Measurements from ENCODE around the gene NPRL2.
A peak's percentile ranks its signal among the peaks of the same experiment; 100 is the strongest.

NPRL2 gene

DNA sequence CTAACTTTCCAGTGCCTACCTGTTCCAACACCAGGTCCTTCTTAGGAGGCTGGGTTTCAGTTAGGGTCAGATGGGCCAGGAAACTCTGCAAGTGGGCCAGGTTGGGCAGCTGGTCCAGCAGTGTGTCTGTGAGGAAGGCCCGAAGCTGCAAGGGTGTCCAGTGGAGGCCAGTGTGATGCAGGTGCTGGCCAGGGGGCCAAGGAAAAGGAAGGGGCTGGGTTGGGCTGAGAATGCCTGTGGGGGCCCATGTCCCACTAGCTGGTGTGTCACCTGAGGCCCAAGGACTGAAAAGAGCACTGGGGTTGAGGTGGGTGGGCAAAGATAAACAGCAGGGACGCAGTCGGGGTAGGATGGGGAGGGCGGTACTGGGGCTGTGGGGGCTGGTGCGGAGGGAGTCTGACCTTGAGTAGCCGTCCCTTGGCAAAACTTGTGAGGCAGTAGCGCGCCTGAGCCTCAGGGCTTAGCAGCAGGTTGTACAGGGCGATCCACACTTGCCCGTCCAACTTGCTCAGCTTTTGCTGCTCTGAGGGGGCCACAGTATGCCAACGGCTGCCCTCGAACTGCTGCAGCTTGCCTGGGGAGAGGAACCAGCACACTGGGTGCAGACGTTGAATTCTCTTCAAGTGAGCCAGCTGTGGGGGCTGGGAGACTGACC is 8.5 kb downstream of the NPRL2 start:
- H3K4me3 ChIP-seq (ENCODE audit: low read depth, low read length): no peak overlapping the region
- ChIA-PET POLR2A (no interaction called here), CTCF (interaction anchor here (1.1 to 16.7 kb wide), 3 partner anchors 9 to 203 kb away, joined by 3 to 473 read pairs (median 16); partner anchors contain the start of genes CYB561D2 and NPRL2)
- DNase-seq (ENCODE audit: low read depth, low spot score): no peak
- TF ChIP-seq, protein P1, sequence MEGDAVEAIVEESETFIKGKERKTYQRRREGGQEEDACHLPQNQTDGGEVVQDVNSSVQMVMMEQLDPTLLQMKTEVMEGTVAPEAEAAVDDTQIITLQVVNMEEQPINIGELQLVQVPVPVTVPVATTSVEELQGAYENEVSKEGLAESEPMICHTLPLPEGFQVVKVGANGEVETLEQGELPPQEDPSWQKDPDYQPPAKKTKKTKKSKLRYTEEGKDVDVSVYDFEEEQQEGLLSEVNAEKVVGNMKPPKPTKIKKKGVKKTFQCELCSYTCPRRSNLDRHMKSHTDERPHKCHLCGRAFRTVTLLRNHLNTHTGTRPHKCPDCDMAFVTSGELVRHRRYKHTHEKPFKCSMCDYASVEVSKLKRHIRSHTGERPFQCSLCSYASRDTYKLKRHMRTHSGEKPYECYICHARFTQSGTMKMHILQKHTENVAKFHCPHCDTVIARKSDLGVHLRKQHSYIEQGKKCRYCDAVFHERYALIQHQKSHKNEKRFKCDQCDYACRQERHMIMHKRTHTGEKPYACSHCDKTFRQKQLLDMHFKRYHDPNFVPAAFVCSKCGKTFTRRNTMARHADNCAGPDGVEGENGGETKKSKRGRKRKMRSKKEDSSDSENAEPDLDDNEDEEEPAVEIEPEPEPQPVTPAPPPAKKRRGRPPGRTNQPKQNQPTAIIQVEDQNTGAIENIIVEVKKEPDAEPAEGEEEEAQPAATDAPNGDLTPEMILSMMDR (IDR thresholded peaks at IDR 0.05; ENCODE audit: insufficient read depth, low read length, missing control alignments): no peak

DNA sequence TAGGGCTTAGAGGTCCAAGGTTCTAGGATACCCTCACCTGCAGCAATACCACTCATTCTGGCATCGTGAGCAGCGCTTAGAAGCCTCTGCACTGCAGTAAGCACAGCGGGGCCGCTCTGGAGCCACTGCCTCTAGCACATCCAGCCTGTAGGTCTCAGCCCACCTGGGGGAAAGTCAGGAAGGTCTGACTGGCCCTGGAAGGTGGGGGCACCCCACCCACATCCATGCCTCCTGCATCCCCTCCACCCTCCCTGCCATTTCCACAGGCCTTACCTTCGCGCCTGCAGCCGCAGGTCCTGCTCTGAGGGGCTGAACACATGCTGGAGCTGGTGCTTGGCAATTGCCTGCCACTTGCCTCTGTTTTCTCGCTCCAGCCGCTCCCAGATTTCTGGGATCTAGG is 9.0 kb downstream of the NPRL2 start:
- H3K4me3 ChIP-seq (ENCODE audit: low read depth, low read length): peak overlapping the region; percentile 63
- ChIA-PET CTCF (interaction anchor here (1.1 to 16.7 kb wide), 3 partner anchors 9 to 204 kb away, joined by 7 to 473 read pairs (median 16); partner anchors contain the start of genes CYB561D2 and NPRL2), POLR2A (interaction anchor here (1.2 kb wide), 1 partner anchor 100 kb away, joined by 3 read pairs; no protein-coding TSS in a partner anchor)
- no peak for DNase-seq (ENCODE audit: low read depth, low spot score)
- TF ChIP-seq, protein P1 (IDR thresholded peaks at IDR 0.05; ENCODE audit: insufficient read depth, low read length, missing control alignments): no peak

DNA sequence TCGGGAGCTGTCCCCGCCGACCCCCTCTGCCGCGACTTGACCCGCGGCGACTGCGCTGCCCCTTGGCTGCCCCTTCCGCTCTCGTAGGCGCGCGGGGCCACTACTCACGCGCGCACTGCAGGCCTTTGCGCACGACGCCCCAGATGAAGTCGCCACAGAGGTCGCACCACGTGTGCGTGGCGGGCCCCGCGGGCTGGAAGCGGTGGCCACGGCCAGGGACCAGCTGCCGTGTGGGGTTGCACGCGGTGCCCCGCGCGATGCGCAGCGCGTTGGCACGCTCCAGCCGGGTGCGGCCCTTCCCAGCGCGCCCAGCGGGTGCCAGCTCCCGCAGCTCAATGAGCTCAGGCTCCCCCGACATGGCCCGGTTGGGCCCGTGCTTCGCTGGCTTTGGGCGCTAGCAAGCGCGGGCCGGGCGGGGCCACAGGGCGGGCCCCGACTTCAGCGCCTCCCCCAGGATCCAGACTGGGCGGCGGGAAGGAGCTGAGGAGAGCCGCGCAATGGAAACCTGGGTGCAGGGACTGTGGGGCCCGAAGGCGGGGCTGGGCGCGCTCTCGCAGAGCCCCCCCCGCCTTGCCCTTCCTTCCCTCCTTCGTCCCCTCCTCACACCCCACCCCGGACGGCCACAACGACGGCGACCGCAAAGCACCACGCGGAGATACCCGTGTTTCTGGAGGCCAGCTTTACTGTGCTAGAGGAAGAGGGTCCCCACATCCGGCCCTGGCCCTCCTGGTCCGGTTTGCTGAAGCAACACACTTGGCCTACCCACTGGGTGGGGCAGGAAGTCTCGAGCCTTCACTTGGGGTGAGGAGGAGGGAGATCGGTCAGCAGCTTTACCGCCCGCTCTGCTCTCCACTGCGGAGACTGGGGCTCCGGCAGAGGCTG is 9.9 kb downstream of the NPRL2 start, which contains the start of gene RASSF1:
TSS of gene RASSF1 (minus strand) at position 389 of the 882 bp plus-strand sequence. CDS start at position 358, 31 bp downstream.
- DNase-seq (ENCODE audit: low read depth, low spot score): no peak
- CTCF ChIA-PET: interaction anchor here (0.8 to 4.9 kb wide), 7 partner anchors 8 to 209 kb away, joined by 3 to 46 read pairs (median 6); partner anchors contain the start of genes CYB561D2, NPRL2 and TMEM115
- TF ChIP-seq, protein P1 (IDR thresholded peaks at IDR 0.05; ENCODE audit: insufficient read depth, low read length, missing control alignments): no peak
- POLR2A ChIA-PET: interaction anchor here (1.1 to 1.2 kb wide), 3 partner anchors 10 to 99 kb away, joined by 3 read pairs; partner anchors contain the start of genes CYB561D2 and NPRL2
- peak within 1 kb of the TSS; percentile 63 for H3K4me3 ChIP-seq (ENCODE audit: low read depth, low read length)

DNA sequence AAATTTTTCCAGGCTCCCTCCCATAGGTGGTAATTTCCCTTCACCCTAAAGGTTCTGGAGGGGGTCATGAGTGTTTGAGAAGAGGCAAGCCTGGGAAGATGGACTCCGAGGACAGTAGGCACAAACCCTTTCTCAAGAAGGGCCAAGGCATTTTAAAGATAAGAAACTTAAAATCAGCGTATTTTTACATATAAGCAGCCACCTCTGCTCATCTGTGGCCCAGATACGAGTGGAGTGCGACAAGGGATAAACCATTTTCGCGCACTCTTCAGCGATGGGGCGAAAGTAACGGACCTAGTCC is 10.5 kb downstream of the NPRL2 start:
- TF ChIP-seq, protein P1 (IDR thresholded peaks at IDR 0.05; ENCODE audit: insufficient read depth, low read length, missing control alignments): no peak
- no peak for DNase-seq (ENCODE audit: low read depth, low spot score)
- POLR2A ChIA-PET: interaction anchor here (1.1 kb wide), 2 partner anchors 10 to 17 kb away, joined by 3 read pairs; partner anchors contain the start of genes CYB561D2 and NPRL2
- H3K4me3 ChIP-seq (ENCODE audit: low read depth, low read length): peak overlapping the region; percentile 63
- CTCF ChIA-PET: interaction anchor here (0.8 to 4.9 kb wide), 6 partner anchors 9 to 210 kb away, joined by 3 to 46 read pairs (median 6); partner anchors contain the start of genes CYB561D2, NPRL2 and TMEM115

DNA sequence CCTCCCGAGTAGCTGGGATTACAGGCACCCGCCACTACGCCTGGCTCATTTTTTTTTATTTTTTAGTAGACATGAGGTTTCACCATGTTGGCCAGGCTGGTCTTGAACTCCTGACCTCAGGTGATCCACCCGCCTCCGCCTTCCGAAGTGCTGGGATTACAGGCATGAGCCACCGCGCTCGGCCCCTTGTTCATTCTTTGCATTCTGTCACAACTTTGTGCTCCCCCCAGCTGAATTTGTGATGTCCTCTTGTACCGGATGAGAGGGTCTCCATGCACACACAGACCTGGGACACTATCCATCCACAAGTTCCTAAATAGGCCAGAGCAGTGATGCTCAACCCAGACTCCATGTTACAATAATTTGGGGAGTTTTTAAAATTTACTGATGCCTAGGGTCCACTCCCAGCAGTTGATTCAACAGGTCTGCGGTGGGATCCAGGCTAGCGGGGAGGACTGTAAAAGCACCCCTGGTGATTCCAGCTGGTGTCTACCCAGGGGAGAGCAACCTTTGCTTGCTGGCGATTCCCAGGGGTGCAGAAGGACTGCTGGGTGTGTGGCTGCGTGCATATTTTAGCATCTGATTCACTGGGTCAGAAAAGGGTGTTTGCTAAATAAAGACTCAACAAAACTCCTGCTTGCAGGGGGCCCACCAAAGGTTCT is 11.0 kb downstream of the NPRL2 start:
- POLR2A ChIA-PET: no interaction called here
- no peak for DNase-seq (ENCODE audit: low read depth, low spot score)
- CTCF ChIA-PET: interaction anchor here (1.5 to 4.9 kb wide), 4 partner anchors 9 to 210 kb away, joined by 5 to 46 read pairs (median 8); partner anchors contain the start of genes CYB561D2 and NPRL2
- H3K4me3 ChIP-seq (ENCODE audit: low read depth, low read length): peak overlapping the region; percentile 63
- TF ChIP-seq, protein P1 (IDR thresholded peaks at IDR 0.05; ENCODE audit: insufficient read depth, low read length, missing control alignments): no peak
